DLD1 (cell line): ENCODE measurements around the gene CPNE1.
"Not testable (repeated sequence)": the region's sequence is repeated elsewhere in the genome, so short reads cannot be mapped to it uniquely, and the experiment has no call there.

Experiments used
- in situ Hi-C: cut with HindIII; loops from 2 replicates; pipeline ENCODE4 v1.10.0; 2017; ENCODE audit warnings: low sequenced_read_pairs

Gene CPNE1

GRCh38 chr20:35664466-35665206, at the start of gene CPNE1, which contains the start of gene RBM12:
TSS of gene CPNE1 (minus strand) at chr20:35664900. CDS start at chr20:35632923, 31,977 bp downstream.
TSS of gene RBM12 (minus strand) at chr20:35664900. CDS start at chr20:35655322, 9,578 bp downstream.
- in situ Hi-C loops = no loop called here

- in situ Hi-C loops = no loop called here
These were observed 49.4 kb upstream of the CPNE1 start for GRCh38 chr20:35714127-35714526.

- in situ Hi-C loops = not testable (repeated sequence)
These were observed 48.4 kb upstream of the CPNE1 start for GRCh38 chr20:35713120-35713519.

- in situ Hi-C loops = no loop called here
These were observed 47.0 kb upstream of the CPNE1 start for GRCh38 chr20:35711588-35712209.

GRCh38 chr20:35710884-35711587, 46.3 kb upstream of the CPNE1 start:
- in situ Hi-C loops = no loop called here

GRCh38 chr20:35710039-35710438, 45.3 kb upstream of the CPNE1 start:
- in situ Hi-C loops = no loop called here

GRCh38 chr20:35709259-35709658, 44.6 kb upstream of the CPNE1 start:
- in situ Hi-C loops = no loop called here

GRCh38 chr20:35708502-35708901, 43.8 kb upstream of the CPNE1 start:
- in situ Hi-C loops = no loop called here

- in situ Hi-C loops = not testable (repeated sequence)
These were observed 42.2 kb upstream of the CPNE1 start for GRCh38 chr20:35706591-35707529.

GRCh38 chr20:35705894-35706293, 41.2 kb upstream of the CPNE1 start:
- in situ Hi-C loops = not testable (repeated sequence)

GRCh38 chr20:35704514-35705261, 40.0 kb upstream of the CPNE1 start:
- in situ Hi-C loops = no loop called here

- in situ Hi-C loops = no loop called here
These were observed 38.4 kb upstream of the CPNE1 start for GRCh38 chr20:35702824-35703695.

- in situ Hi-C loops = no loop called here
These were observed 37.5 kb upstream of the CPNE1 start for GRCh38 chr20:35702051-35702823.

- in situ Hi-C loops = no loop called here
These were observed 36.0 kb upstream of the CPNE1 start for GRCh38 chr20:35700625-35701148.

- in situ Hi-C loops = no loop called here
These were observed 35.4 kb upstream of the CPNE1 start for GRCh38 chr20:35699957-35700624.

- in situ Hi-C loops = no loop called here
These were observed 34.6 kb upstream of the CPNE1 start, which contains the start of the genes NFS1 and ROMO1 for GRCh38 chr20:35699127-35699956. TSS of gene NFS1 (minus strand) at chr20:35699352. CDS start at chr20:35699288, 64 bp downstream. TSS of gene ROMO1 (plus strand) at chr20:35699405. CDS start at chr20:35699633, 228 bp downstream.
